SJSA1 (cell line): Measurements from ENCODE around the gene GIN1. TPM values are rescaled to one million over a fixed set of nuclear protein-coding genes. Genes with fewer than 3 reads are reported as not detected.

Experiments
- DNase-seq, 2 experiments: peaks; one replicate each; pipeline ENCODE4 v3.0.0-alpha.2; 2015 to 2020; ENCODE audit warnings: low spot score in 2 of 2, low read depth in 1 of 2
- H3K27ac ChIP-seq: fragments of 250-450 bp; sonication (Bioruptor Pico); 2 replicates; pipeline ENCODE4 v1.5.1; 2020; ENCODE audit warnings: mild to moderate bottlenecking, moderate library complexity
- H3K27me3 ChIP-seq: fragments of 250-450 bp; sonication (Bioruptor Pico); replicated peaks from 2 replicates; pipeline ENCODE4 v1.5.1; 2020; ENCODE audit warnings: mild to moderate bottlenecking, moderate library complexity
- H3K36me3 ChIP-seq: fragments of 250-450 bp; sonication (Bioruptor Pico); 2 replicates; pipeline ENCODE4 v1.5.1; 2020; ENCODE audit warnings: mild to moderate bottlenecking
- H3K4me1 ChIP-seq: fragments of 250-450 bp; sonication (Bioruptor Pico); replicated peaks from 2 replicates; pipeline ENCODE4 v1.6.1; 2021; ENCODE audit warnings: mild to moderate bottlenecking
- H3K4me3 ChIP-seq: fragments of 250-450 bp; sonication (Bioruptor Pico); 2 replicates; pipeline ENCODE4 v1.5.1; 2020; ENCODE audit warnings: mild to moderate bottlenecking
- H3K9me3 ChIP-seq: fragments of 250-450 bp; sonication (Bioruptor Pico); replicated peaks from 2 replicates; pipeline ENCODE4 v1.5.1; 2020; ENCODE audit warnings: mild to moderate bottlenecking
- total RNA-seq: library from RNA; depleted of rRNA; stranded (reverse); fragments of >200 nt; shearing (Covaris generic); gene quantifications from 2 replicates; pipeline ENCODE4 v1.2.3, GENCODE V29; 2014

GIN1 gene
- total RNA-seq, 1 experiment from 2014 or later: 6.6 TPM

GRCh38 chr5:103126557-103126956 is 6.6 kb upstream of the GIN1 start:
- Histone ChIP-seq H3K27ac (no peak overlapping the region), H3K27me3 (no peaks in the 10 kb centered on the region), H3K36me3 (peaks cover 7% of the 10 kb centered on the region), H3K4me3 (no peak overlapping the region), H3K4me1 (peaks cover 3% of the 10 kb centered on the region; the same call in 1 of the 2 replicates), H3K9me3 (no peaks in the 10 kb centered on the region)
- no peak for DNase-seq

- Histone ChIP-seq H3K9me3 (no peaks in the 10 kb centered on the region), H3K27me3 (no peaks in the 10 kb centered on the region), H3K27ac (no peak overlapping the region), H3K4me1 (peaks cover 17% of the 10 kb centered on the region), H3K4me3 (no peak overlapping the region), H3K36me3 (no peaks in the 10 kb centered on the region; the same call in 1 of the 2 replicates)
- no peak for DNase-seq
Observed at GRCh38 chr5:103122242-103122641, 2.3 kb upstream of the GIN1 start.

- Histone ChIP-seq H3K4me1 (peaks cover 17% of the 10 kb centered on the region), H3K9me3 (no peaks in the 10 kb centered on the region), H3K36me3 (no peaks in the 10 kb centered on the region; the same call in 1 of the 2 replicates), H3K27me3 (no peaks in the 10 kb centered on the region), H3K27ac (peak overlapping the region; percentile 97), H3K4me3 (peak overlapping the region; percentile 55)
- DNase-seq: peak in 1 of 2 experiments; percentile 43
Observed at GRCh38 chr5:103120607-103121200, 766 bp upstream of the GIN1 start.

- H3K4me3 ChIP-seq: peak overlapping the region; percentile 55
- H3K9me3 ChIP-seq: no peaks in the 10 kb centered on the region
- H3K36me3 ChIP-seq: no peaks in the 10 kb centered on the region; the same call in 1 of the 2 replicates
- H3K27ac ChIP-seq: peak overlapping the region; percentile 97
- peaks cover 17% of the 10 kb centered on the region for H3K4me1 ChIP-seq
- no peak for DNase-seq
- H3K27me3 ChIP-seq: no peaks in the 10 kb centered on the region
Observed at GRCh38 chr5:103119070-103119764, 721 bp downstream of the GIN1 start.

- H3K36me3 ChIP-seq: no peaks in the 10 kb centered on the region
- no peak overlapping the region for H3K4me3 ChIP-seq
- no peaks in the 10 kb centered on the region for H3K27me3 ChIP-seq
- no peaks in the 10 kb centered on the region for H3K9me3 ChIP-seq
- no peak for DNase-seq
- H3K4me1 ChIP-seq: peaks cover 17% of the 10 kb centered on the region
- no peak overlapping the region; the same call in 1 of the 2 replicates for H3K27ac ChIP-seq
Observed at GRCh38 chr5:103117471-103117991, 2.4 kb downstream of the GIN1 start.

GRCh38 chr5:103114440-103114839 is 5.5 kb downstream of the GIN1 start:
- Histone ChIP-seq H3K4me3 (no peak overlapping the region), H3K27ac (no peak overlapping the region), H3K9me3 (no peaks in the 10 kb centered on the region), H3K27me3 (no peaks in the 10 kb centered on the region), H3K36me3 (no peaks in the 10 kb centered on the region), H3K4me1 (peaks cover 10% of the 10 kb centered on the region)
- DNase-seq: no peak

GRCh38 chr5:103112910-103113309 is 7.0 kb downstream of the GIN1 start:
- Histone ChIP-seq H3K27me3 (no peaks in the 10 kb centered on the region), H3K4me3 (no peak overlapping the region), H3K27ac (no peak overlapping the region), H3K4me1 (peaks cover 4% of the 10 kb centered on the region), H3K36me3 (no peaks in the 10 kb centered on the region), H3K9me3 (no peaks in the 10 kb centered on the region)
- DNase-seq: no peak

- no peaks in the 10 kb centered on the region for H3K36me3 ChIP-seq
- H3K4me3 ChIP-seq: no peak overlapping the region
- H3K9me3 ChIP-seq: no peaks in the 10 kb centered on the region
- no peak overlapping the region for H3K27ac ChIP-seq
- DNase-seq: no peak
- no peaks in the 10 kb centered on the region for H3K27me3 ChIP-seq
- no peaks in the 10 kb centered on the region for H3K4me1 ChIP-seq
Observed at GRCh38 chr5:103111468-103111867, 8.5 kb downstream of the GIN1 start.

- H3K27me3 ChIP-seq: no peaks in the 10 kb centered on the region
- H3K4me3 ChIP-seq: no peak overlapping the region
- no peak overlapping the region for H3K27ac ChIP-seq
- H3K36me3 ChIP-seq: no peaks in the 10 kb centered on the region
- no peaks in the 10 kb centered on the region for H3K4me1 ChIP-seq
- no peaks in the 10 kb centered on the region for H3K9me3 ChIP-seq
- DNase-seq: no peak
Observed at GRCh38 chr5:103110403-103110802, 9.5 kb downstream of the GIN1 start.

- H3K27ac ChIP-seq: no peak overlapping the region
- no peak overlapping the region for H3K4me3 ChIP-seq
- H3K4me1 ChIP-seq: no peaks in the 10 kb centered on the region
- H3K9me3 ChIP-seq: no peaks in the 10 kb centered on the region
- H3K27me3 ChIP-seq: no peaks in the 10 kb centered on the region
- DNase-seq: no peak
- H3K36me3 ChIP-seq: no peaks in the 10 kb centered on the region
Observed at GRCh38 chr5:103109277-103109676, 10.7 kb downstream of the GIN1 start.

GRCh38 chr5:103108086-103108485 is 11.9 kb downstream of the GIN1 start:
- no peak for DNase-seq
- Histone ChIP-seq H3K4me1 (no peaks in the 10 kb centered on the region), H3K36me3 (no peaks in the 10 kb centered on the region), H3K4me3 (no peak overlapping the region), H3K9me3 (no peaks in the 10 kb centered on the region), H3K27ac (no peak overlapping the region), H3K27me3 (no peaks in the 10 kb centered on the region)

- no peak overlapping the region for H3K4me3 ChIP-seq
- no peak overlapping the region for H3K27ac ChIP-seq
- H3K36me3 ChIP-seq: 0 out of 2 replicates have a peak, but pooled peaks cover 3% of the 10 kb centered on the region
- no peaks in the 10 kb centered on the region for H3K4me1 ChIP-seq
- H3K27me3 ChIP-seq: no peaks in the 10 kb centered on the region
- H3K9me3 ChIP-seq: no peaks in the 10 kb centered on the region
- DNase-seq: no peak
Observed at GRCh38 chr5:103102234-103102633, 17.7 kb downstream of the GIN1 start.

- Histone ChIP-seq H3K9me3 (no peaks in the 10 kb centered on the region), H3K4me1 (no peaks in the 10 kb centered on the region), H3K36me3 (0 out of 2 replicates have a peak, but pooled peaks cover 3% of the 10 kb centered on the region), H3K27ac (no peak overlapping the region), H3K27me3 (no peaks in the 10 kb centered on the region), H3K4me3 (no peak overlapping the region)
- no peak for DNase-seq
Observed at GRCh38 chr5:103101079-103101750, 18.7 kb downstream of the GIN1 start.

- no peaks in the 10 kb centered on the region for H3K9me3 ChIP-seq
- H3K4me1 ChIP-seq: no peaks in the 10 kb centered on the region
- H3K36me3 ChIP-seq: 0 out of 2 replicates have a peak, but pooled peaks cover 3% of the 10 kb centered on the region
- no peak for DNase-seq
- no peak overlapping the region for H3K27ac ChIP-seq
- H3K27me3 ChIP-seq: no peaks in the 10 kb centered on the region
- H3K4me3 ChIP-seq: no peak overlapping the region
Observed at GRCh38 chr5:103098993-103099392, 20.9 kb downstream of the GIN1 start.
